ENCODE results near the gene IGF2BP2.

The IGF2BP2 gene

GRCh38 chr3:185732782-185733181, 92.1 kb downstream of the IGF2BP2 start:
- H3K27ac Mint-ChIP-seq, result no peak overlapping the region
- ATAC-seq (replicated peaks) (no peak), DNase-seq (no peak)
- H3K4me3 Mint-ChIP-seq, result no peak overlapping the region
- H3K27me3 Mint-ChIP-seq, result no peaks in the 10 kb centered on the region
- no peaks in the 10 kb centered on the region for H3K36me3 Mint-ChIP-seq
- no peaks in the 10 kb centered on the region for H3K9me3 Mint-ChIP-seq
- H3K4me1 Mint-ChIP-seq, result peaks cover 0 to 2% of the 10 kb centered on the region in 2 donors

GRCh38 chr3:185730550-185730949, 94.3 kb downstream of the IGF2BP2 start:
- Mint-ChIP-seq H3K4me1 (peaks cover 0 to 2% of the 10 kb centered on the region in 2 donors), H3K36me3 (no peaks in the 10 kb centered on the region), H3K4me3 (no peak overlapping the region), H3K27me3 (no peaks in the 10 kb centered on the region), H3K9me3 (no peaks in the 10 kb centered on the region), H3K27ac (no peak overlapping the region)
- DNase-seq (no peak), ATAC-seq (replicated peaks) (no peak)

GRCh38 chr3:185729337-185730055, 95.3 kb downstream of the IGF2BP2 start:
- no peaks in the 10 kb centered on the region for H3K36me3 Mint-ChIP-seq
- H3K27me3 Mint-ChIP-seq, result no peaks in the 10 kb centered on the region
- H3K4me1 Mint-ChIP-seq, result peaks cover 0 to 2% of the 10 kb centered on the region in 2 donors
- ATAC-seq (replicated peaks), result no peak
- no peak for DNase-seq
- no peaks in the 10 kb centered on the region for H3K9me3 Mint-ChIP-seq
- H3K27ac Mint-ChIP-seq, result no peak overlapping the region
- no peak overlapping the region for H3K4me3 Mint-ChIP-seq

- DNase-seq, result no peak
- ATAC-seq (replicated peaks), result no peak
- no peaks in the 10 kb centered on the region for H3K27me3 Mint-ChIP-seq
- H3K4me1 Mint-ChIP-seq, result peaks cover 0 to 2% of the 10 kb centered on the region in 2 donors
- no peak overlapping the region for H3K4me3 Mint-ChIP-seq
- no peak overlapping the region for H3K27ac Mint-ChIP-seq
- H3K36me3 Mint-ChIP-seq, result no peaks in the 10 kb centered on the region
- H3K9me3 Mint-ChIP-seq, result no peaks in the 10 kb centered on the region
These were observed 96.1 kb downstream of the IGF2BP2 start for GRCh38 chr3:185728630-185729336.

GRCh38 chr3:185727873-185728272, 97.0 kb downstream of the IGF2BP2 start:
- no peaks in the 10 kb centered on the region for H3K9me3 Mint-ChIP-seq
- ATAC-seq (replicated peaks) (no peak), DNase-seq (no peak)
- no peak overlapping the region for H3K4me3 Mint-ChIP-seq
- no peak overlapping the region for H3K27ac Mint-ChIP-seq
- H3K4me1 Mint-ChIP-seq, result peaks cover 0 to 2% of the 10 kb centered on the region in 2 donors
- no peaks in the 10 kb centered on the region for H3K27me3 Mint-ChIP-seq
- H3K36me3 Mint-ChIP-seq, result no peaks in the 10 kb centered on the region

- no peak for DNase-seq
- H3K4me1 Mint-ChIP-seq, result no peaks in the 10 kb centered on the region
- no peak for ATAC-seq (replicated peaks)
- H3K27ac Mint-ChIP-seq, result no peak overlapping the region
- H3K27me3 Mint-ChIP-seq, result no peaks in the 10 kb centered on the region
- H3K4me3 Mint-ChIP-seq, result no peak overlapping the region
- H3K36me3 Mint-ChIP-seq, result no peaks in the 10 kb centered on the region
- H3K9me3 Mint-ChIP-seq, result no peaks in the 10 kb centered on the region
These were observed 98.4 kb downstream of the IGF2BP2 start for GRCh38 chr3:185726254-185726967.

GRCh38 chr3:185724761-185725160, 100.1 kb downstream of the IGF2BP2 start:
- ATAC-seq (replicated peaks), result no peak
- Mint-ChIP-seq H3K36me3 (no peaks in the 10 kb centered on the region), H3K4me1 (no peaks in the 10 kb centered on the region), H3K4me3 (no peak overlapping the region), H3K27ac (no peak overlapping the region), H3K9me3 (no peaks in the 10 kb centered on the region), H3K27me3 (no peaks in the 10 kb centered on the region)
- DNase-seq, result no peak

GRCh38 chr3:185724251-185724650, 100.6 kb downstream of the IGF2BP2 start:
- Mint-ChIP-seq H3K36me3 (no peaks in the 10 kb centered on the region), H3K9me3 (no peaks in the 10 kb centered on the region), H3K27me3 (no peaks in the 10 kb centered on the region), H3K4me3 (no peak overlapping the region), H3K27ac (no peak overlapping the region), H3K4me1 (no peaks in the 10 kb centered on the region)
- ATAC-seq (replicated peaks), result no peak
- no peak for DNase-seq

- no peak overlapping the region for H3K27ac Mint-ChIP-seq
- H3K36me3 Mint-ChIP-seq, result no peaks in the 10 kb centered on the region
- H3K27me3 Mint-ChIP-seq, result no peaks in the 10 kb centered on the region
- H3K4me3 Mint-ChIP-seq, result no peak overlapping the region
- no peak for ATAC-seq (replicated peaks)
- H3K9me3 Mint-ChIP-seq, result no peaks in the 10 kb centered on the region
- no peaks in the 10 kb centered on the region for H3K4me1 Mint-ChIP-seq
- no peak for DNase-seq
These were observed 102.0 kb downstream of the IGF2BP2 start for GRCh38 chr3:185722881-185723280.

GRCh38 chr3:185721970-185722369, 102.9 kb downstream of the IGF2BP2 start:
- H3K4me1 Mint-ChIP-seq, result no peaks in the 10 kb centered on the region
- DNase-seq (no peak), ATAC-seq (replicated peaks) (no peak)
- H3K27me3 Mint-ChIP-seq, result no peaks in the 10 kb centered on the region
- H3K4me3 Mint-ChIP-seq, result no peak overlapping the region
- no peaks in the 10 kb centered on the region for H3K36me3 Mint-ChIP-seq
- no peak overlapping the region for H3K27ac Mint-ChIP-seq
- no peaks in the 10 kb centered on the region for H3K9me3 Mint-ChIP-seq

GRCh38 chr3:185720326-185720725, 104.5 kb downstream of the IGF2BP2 start:
- no peak for DNase-seq
- Mint-ChIP-seq H3K4me3 (no peak overlapping the region), H3K4me1 (no peaks in the 10 kb centered on the region), H3K27me3 (no peaks in the 10 kb centered on the region), H3K27ac (no peak overlapping the region), H3K9me3 (no peaks in the 10 kb centered on the region), H3K36me3 (no peaks in the 10 kb centered on the region)
- no peak for ATAC-seq (replicated peaks)

- H3K27me3 Mint-ChIP-seq, result peaks cover 0 to 6% of the 10 kb centered on the region in 2 donors
- H3K4me3 Mint-ChIP-seq, result no peak overlapping the region
- no peaks in the 10 kb centered on the region for H3K4me1 Mint-ChIP-seq
- H3K36me3 Mint-ChIP-seq, result no peaks in the 10 kb centered on the region
- ATAC-seq (replicated peaks), result no peak
- DNase-seq, result no peak
- H3K27ac Mint-ChIP-seq, result no peak overlapping the region
- H3K9me3 Mint-ChIP-seq, result peaks cover 0 to under 1% of the 10 kb centered on the region in 2 donors
These were observed 105.9 kb downstream of the IGF2BP2 start for GRCh38 chr3:185718736-185719593.

- no peak overlapping the region for H3K27ac Mint-ChIP-seq
- H3K9me3 Mint-ChIP-seq, result peaks cover 0 to 1% of the 10 kb centered on the region in 2 donors
- no peaks in the 10 kb centered on the region for H3K4me1 Mint-ChIP-seq
- H3K4me3 Mint-ChIP-seq, result no peak overlapping the region
- H3K36me3 Mint-ChIP-seq, result peaks cover 0 to 1% of the 10 kb centered on the region in 2 donors
- DNase-seq (no peak), ATAC-seq (replicated peaks) (no peak)
- H3K27me3 Mint-ChIP-seq, result peaks cover 0 to 6% of the 10 kb centered on the region in 2 donors
These were observed 107.0 kb downstream of the IGF2BP2 start for GRCh38 chr3:185717627-185718402.

Measured in stimulated activated naive B cell treated with anti-CD40 and anti-IgM and Interleukin-4, amounts not matched to agents 10 μg/mL and 1 μg/mL and 100 μg/mL, for 72 hours (primary cell).